Esophagus squamous epithelium (tissue), 4 donors: Measurements from ENCODE around the gene GCNT4.

ENCODE experiments used
- POLR2A ChIP-seq, 4 donors: fragments of 450-650 bp; IDR thresholded peaks; one replicate each; pipeline ENCODE4 v1.6.1; 2017; ENCODE audit warnings: antibody characterized with exemption in 4 of 4, mild to moderate bottlenecking in 4 of 4, moderate library complexity in 3 of 4
- TF ChIP-seq, protein P1 (sequence below), 6 experiments: fragments of 450-650 bp in 4 of 6; fragments of 200-600 bp in 2 of 6; sonication (generic) in 2 of 6; IDR thresholded peaks; one replicate each; pipeline ENCODE4 v1.5.1; 2016 to 2019; ENCODE audit warnings: antibody characterized with exemption in 6 of 6, mild to moderate bottlenecking in 4 of 6, moderate library complexity in 4 of 6

DNA sequence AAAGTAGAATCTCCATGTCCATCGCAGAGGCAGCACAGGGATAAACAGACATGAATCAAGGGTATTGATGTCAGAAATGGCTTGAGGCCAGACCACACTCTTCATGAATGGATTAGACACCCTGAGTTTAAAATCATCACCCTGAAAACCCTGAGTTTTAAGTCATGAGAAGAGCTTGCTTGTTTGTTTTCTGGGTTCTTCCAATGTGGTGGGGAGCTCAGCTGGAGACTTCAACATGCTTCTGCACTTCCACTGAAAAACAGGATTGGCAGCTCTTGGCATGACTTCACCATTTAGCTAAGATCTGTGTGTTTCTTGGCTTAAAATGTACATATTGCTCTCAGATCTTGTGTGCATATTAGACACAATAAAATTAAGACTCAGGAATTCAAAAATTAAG is 9.8 kb downstream of the GCNT4 start:
- no peak for TF ChIP-seq POLR2A (IDR thresholded peaks at IDR 0.05)
- TF ChIP-seq, protein P1, sequence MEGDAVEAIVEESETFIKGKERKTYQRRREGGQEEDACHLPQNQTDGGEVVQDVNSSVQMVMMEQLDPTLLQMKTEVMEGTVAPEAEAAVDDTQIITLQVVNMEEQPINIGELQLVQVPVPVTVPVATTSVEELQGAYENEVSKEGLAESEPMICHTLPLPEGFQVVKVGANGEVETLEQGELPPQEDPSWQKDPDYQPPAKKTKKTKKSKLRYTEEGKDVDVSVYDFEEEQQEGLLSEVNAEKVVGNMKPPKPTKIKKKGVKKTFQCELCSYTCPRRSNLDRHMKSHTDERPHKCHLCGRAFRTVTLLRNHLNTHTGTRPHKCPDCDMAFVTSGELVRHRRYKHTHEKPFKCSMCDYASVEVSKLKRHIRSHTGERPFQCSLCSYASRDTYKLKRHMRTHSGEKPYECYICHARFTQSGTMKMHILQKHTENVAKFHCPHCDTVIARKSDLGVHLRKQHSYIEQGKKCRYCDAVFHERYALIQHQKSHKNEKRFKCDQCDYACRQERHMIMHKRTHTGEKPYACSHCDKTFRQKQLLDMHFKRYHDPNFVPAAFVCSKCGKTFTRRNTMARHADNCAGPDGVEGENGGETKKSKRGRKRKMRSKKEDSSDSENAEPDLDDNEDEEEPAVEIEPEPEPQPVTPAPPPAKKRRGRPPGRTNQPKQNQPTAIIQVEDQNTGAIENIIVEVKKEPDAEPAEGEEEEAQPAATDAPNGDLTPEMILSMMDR (IDR thresholded peaks at IDR 0.05): no peak
